Subcutaneous adipose tissue (tissue), 4 donors: ENCODE results near the gene EMC10. TPM values are rescaled to one million over a fixed set of nuclear protein-coding genes. Genes with fewer than 3 reads are reported as not detected.

Experiments
- CTCF ChIP-seq: fragments of 450-650 bp; IDR thresholded peaks from one replicate; pipeline ENCODE4 v1.5.1; 2016; ENCODE audit warnings: low read depth, mild to moderate bottlenecking, control low read depth, antibody characterized with exemption, moderate library complexity
- total RNA-seq, 4 donors: library from RNA; depleted of rRNA; stranded (reverse); fragments of >200 nt; gene quantifications; one replicate each; pipeline ENCODE4 v1.1.0, GENCODE V29; 2016

Gene EMC10
- total RNA-seq, 4 donors from 2014 or later = 10.9 to 63.4 (median 47.2) TPM

- no peak for TF ChIP-seq CTCF
Measured at GRCh38 chr19:50500753-50501151, 24.4 kb downstream of the EMC10 start.

- TF ChIP-seq CTCF = no peak
Measured at GRCh38 chr19:50501186-50501567, 24.9 kb downstream of the EMC10 start.

- TF ChIP-seq CTCF = no peak
Measured at GRCh38 chr19:50501568-50502475, 25.5 kb downstream of the EMC10 start.

- TF ChIP-seq CTCF = no peak
Measured at GRCh38 chr19:50505856-50506611, 29.7 kb downstream of the EMC10 start.

GRCh38 chr19:50506700-50507099 is 30.4 kb downstream of the EMC10 start:
- TF ChIP-seq CTCF = no peak

GRCh38 chr19:50507376-50507775 is 31.1 kb downstream of the EMC10 start:
- TF ChIP-seq CTCF = no peak

GRCh38 chr19:50508843-50509190 is 32.5 kb downstream of the EMC10 start:
- no peak for TF ChIP-seq CTCF
